ENCODE measurements around the gene CCNH. TPM values are rescaled to one million over a fixed set of nuclear protein-coding genes. Genes with fewer than 3 reads are reported as not detected.

CCNH gene
- total and polyA plus RNA-seq, 9 of the 15 experiments (the other 6 are each of a cell fraction or from before 2014, with no cell fraction given), result 100 to 213 (median 150) TPM

GRCh38 chr5:87412630-87413342 lies at the start of gene CCNH (continued):
- TF ChIP-seq, protein P1, sequence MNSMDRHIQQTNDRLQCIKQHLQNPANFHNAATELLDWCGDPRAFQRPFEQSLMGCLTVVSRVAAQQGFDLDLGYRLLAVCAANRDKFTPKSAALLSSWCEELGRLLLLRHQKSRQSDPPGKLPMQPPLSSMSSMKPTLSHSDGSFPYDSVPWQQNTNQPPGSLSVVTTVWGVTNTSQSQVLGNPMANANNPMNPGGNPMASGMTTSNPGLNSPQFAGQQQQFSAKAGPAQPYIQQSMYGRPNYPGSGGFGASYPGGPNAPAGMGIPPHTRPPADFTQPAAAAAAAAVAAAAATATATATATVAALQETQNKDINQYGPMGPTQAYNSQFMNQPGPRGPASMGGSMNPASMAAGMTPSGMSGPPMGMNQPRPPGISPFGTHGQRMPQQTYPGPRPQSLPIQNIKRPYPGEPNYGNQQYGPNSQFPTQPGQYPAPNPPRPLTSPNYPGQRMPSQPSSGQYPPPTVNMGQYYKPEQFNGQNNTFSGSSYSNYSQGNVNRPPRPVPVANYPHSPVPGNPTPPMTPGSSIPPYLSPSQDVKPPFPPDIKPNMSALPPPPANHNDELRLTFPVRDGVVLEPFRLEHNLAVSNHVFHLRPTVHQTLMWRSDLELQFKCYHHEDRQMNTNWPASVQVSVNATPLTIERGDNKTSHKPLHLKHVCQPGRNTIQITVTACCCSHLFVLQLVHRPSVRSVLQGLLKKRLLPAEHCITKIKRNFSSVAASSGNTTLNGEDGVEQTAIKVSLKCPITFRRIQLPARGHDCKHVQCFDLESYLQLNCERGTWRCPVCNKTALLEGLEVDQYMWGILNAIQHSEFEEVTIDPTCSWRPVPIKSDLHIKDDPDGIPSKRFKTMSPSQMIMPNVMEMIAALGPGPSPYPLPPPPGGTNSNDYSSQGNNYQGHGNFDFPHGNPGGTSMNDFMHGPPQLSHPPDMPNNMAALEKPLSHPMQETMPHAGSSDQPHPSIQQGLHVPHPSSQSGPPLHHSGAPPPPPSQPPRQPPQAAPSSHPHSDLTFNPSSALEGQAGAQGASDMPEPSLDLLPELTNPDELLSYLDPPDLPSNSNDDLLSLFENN (IDR thresholded peaks at IDR 0.05; ENCODE audit: low read depth in 2 of 2, low read length in 2 of 2), result no peak
- TF ChIP-seq PHB2 (IDR thresholded peaks at IDR 0.05; ENCODE audit: low read depth) (no peak), ASH1L (IDR thresholded peaks at IDR 0.05; ENCODE audit: borderline replicate concordance, low read depth, partially characterized antibody) (no peak), ZNF347 (CRISPR knock-in tag; IDR thresholded peaks at IDR 0.05; ENCODE audit: low read depth) (no peak), BCOR (IDR thresholded peaks at IDR 0.05) (no peak), HDAC8 (tag; IDR thresholded peaks at IDR 0.05) (no peak), ILK (tag; IDR thresholded peaks at IDR 0.05; ENCODE audit: borderline replicate concordance, low read depth) (no peak), SRSF9 (IDR thresholded peaks at IDR 0.05; ENCODE audit: borderline replicate concordance, low read depth, low read length) (no peak), NONO (IDR thresholded peaks at IDR 0.05; ENCODE audit: low read depth in 2 of 2, low read length in 1 of 2) (no peak), PML (IDR thresholded peaks at IDR 0.05; ENCODE audit: low read length) (peak; percentile 75), TCF3 (CRISPR knock-in tag; IDR thresholded peaks at IDR 0.05) (no peak), UBTF (IDR thresholded peaks at IDR 0.05; ENCODE audit: borderline replicate concordance in 1 of 2, low read depth in 2 of 2, low read length in 2 of 2) (peak in 1 of 2 experiments; percentile 69; a peak in 1 of 4 replicates), ILF3 (IDR thresholded peaks at IDR 0.05; ENCODE audit: borderline replicate concordance) (no peak), JUND (IDR thresholded peaks at IDR 0.05; ENCODE audit: borderline replicate concordance, low read depth, low read length) (peak; percentile 59), JUND (tag; IDR thresholded peaks at IDR 0.05; ENCODE audit: borderline replicate concordance, low read depth, low read length) (peak; percentile 9; the same call in 1 of the 3 replicates), CBX5 (IDR thresholded peaks at IDR 0.05; ENCODE audit: borderline replicate concordance, low read depth) (no peak), E2F5 (CRISPR knock-in tag; IDR thresholded peaks at IDR 0.05) (no peak)
- TF ChIP-seq, protein P2, sequence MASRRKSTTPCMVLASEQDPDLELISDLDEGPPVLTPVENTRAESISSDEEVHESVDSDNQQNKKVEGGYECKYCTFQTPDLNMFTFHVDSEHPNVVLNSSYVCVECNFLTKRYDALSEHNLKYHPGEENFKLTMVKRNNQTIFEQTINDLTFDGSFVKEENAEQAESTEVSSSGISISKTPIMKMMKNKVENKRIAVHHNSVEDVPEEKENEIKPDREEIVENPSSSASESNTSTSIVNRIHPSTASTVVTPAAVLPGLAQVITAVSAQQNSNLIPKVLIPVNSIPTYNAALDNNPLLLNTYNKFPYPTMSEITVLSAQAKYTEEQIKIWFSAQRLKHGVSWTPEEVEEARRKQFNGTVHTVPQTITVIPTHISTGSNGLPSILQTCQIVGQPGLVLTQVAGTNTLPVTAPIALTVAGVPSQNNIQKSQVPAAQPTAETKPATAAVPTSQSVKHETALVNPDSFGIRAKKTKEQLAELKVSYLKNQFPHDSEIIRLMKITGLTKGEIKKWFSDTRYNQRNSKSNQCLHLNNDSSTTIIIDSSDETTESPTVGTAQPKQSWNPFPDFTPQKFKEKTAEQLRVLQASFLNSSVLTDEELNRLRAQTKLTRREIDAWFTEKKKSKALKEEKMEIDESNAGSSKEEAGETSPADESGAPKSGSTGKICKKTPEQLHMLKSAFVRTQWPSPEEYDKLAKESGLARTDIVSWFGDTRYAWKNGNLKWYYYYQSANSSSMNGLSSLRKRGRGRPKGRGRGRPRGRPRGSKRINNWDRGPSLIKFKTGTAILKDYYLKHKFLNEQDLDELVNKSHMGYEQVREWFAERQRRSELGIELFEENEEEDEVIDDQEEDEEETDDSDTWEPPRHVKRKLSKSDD (conservative IDR thresholded peaks at IDR 0.05; ENCODE audit: low read length), result no peak

Data from K562 (cell line).